GM12872 (cell line): ENCODE results near the gene DPEP3.

Experiments used
- TF ChIP-seq, protein P1 (sequence below): IDR thresholded peaks from 3 replicates; pipeline ENCODE4 v1.5.1; 2011; ENCODE audit warnings: low read depth, mild to moderate bottlenecking, low read length, moderate library complexity; ENCODE audit not compliant: insufficient read depth

Gene DPEP3

GRCh38 chr16:67950335-67950843 lies 29.9 kb downstream of the DPEP3 start:
- TF ChIP-seq, protein P1, sequence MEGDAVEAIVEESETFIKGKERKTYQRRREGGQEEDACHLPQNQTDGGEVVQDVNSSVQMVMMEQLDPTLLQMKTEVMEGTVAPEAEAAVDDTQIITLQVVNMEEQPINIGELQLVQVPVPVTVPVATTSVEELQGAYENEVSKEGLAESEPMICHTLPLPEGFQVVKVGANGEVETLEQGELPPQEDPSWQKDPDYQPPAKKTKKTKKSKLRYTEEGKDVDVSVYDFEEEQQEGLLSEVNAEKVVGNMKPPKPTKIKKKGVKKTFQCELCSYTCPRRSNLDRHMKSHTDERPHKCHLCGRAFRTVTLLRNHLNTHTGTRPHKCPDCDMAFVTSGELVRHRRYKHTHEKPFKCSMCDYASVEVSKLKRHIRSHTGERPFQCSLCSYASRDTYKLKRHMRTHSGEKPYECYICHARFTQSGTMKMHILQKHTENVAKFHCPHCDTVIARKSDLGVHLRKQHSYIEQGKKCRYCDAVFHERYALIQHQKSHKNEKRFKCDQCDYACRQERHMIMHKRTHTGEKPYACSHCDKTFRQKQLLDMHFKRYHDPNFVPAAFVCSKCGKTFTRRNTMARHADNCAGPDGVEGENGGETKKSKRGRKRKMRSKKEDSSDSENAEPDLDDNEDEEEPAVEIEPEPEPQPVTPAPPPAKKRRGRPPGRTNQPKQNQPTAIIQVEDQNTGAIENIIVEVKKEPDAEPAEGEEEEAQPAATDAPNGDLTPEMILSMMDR, result no peak

- TF ChIP-seq, protein P1, result no peak
Measured at GRCh38 chr16:67949645-67950044, 30.7 kb downstream of the DPEP3 start.

DNA sequence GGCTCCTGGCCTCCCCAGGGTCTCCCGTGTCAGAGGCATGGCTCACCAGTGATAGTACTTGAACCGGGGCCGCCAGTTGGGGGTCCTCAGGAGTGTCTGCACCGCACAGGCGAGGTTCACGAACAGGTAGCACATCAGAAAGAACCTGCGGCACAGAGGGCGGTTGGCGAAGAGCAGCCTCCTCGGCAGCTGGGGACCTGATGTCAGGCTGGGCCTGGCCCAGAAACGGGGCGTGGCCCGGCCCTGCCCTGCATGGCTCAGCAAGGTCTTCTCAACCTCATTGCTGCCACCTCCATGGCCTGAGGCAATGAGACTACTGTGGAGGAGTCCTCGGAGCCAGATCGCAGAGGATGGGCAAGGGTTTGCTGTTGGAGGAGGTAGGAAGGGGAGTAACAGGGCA lies 32.3 kb downstream of the DPEP3 start:
- TF ChIP-seq, protein P1, result no peak

- TF ChIP-seq, protein P1, result no peak
Measured at GRCh38 chr16:67946966-67947558, 33.2 kb downstream of the DPEP3 start.

DNA sequence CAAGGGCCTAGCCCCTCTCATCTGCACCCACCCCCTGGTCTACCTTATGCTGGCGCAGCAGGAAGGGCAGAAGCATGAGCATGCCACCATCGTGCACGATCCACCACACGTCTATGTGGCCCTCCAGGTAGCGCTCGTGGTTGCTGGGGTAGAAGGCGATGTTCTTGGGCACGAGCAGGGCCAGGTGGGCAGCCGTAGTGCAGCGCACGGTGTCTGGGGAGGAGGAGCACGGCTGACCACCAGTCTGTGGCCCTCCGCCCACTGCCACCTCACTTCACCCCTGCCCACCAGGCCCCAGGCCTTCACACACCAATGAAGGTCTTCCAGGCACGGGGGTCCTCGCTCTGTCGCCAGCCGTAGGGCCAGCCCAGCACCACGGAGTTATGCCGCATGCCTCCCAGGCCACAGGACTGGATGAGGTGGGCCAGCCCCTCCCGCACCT lies 34.1 kb downstream of the DPEP3 start:
- TF ChIP-seq, protein P1, result no peak

- TF ChIP-seq, protein P1, result no peak
Measured at GRCh38 chr16:67945392-67945933, 34.8 kb downstream of the DPEP3 start.

DNA sequence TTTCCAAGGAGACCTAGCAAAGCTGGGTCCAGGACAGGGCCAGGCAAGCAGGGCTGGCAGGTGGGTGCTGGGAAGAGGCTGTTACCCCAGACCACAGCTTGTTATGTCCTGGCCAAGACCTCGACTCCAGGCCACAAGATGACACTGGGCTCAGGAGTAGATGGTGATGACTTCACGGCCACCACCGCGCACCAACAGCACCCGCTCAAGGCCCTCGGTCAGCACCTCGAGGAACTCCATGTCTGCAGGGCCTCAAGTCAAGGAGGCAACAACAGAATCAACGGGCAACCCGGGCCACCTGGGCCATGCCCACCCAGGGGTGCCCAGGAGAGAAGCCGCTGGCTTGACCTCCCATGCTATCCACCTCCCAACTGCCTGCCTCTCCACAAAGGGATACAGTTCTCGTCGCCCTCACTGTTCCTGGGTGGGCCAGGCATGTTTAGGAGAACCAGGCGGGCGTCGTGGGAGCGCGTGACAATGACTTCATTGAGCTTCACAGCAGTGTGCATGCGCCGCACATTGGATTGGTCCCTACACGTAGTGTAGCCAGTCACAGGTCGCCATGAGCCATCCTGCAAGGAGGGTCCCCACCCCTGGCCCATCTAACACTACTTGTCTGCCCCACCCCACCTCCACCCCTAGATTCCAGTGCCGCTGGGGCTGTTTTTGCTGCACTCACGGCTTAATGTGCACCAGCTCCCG lies 35.5 kb downstream of the DPEP3 start:
- TF ChIP-seq, protein P1, result no peak
